GM12878 (cell line): ENCODE measurements around the gene GABRB3.

ENCODE experiments used
- HDGF ChIP-seq: fragments of 450-650 bp; IDR thresholded peaks from 2 replicates; pipeline ENCODE4 v1.6.1; 2016; ENCODE audit warnings: antibody characterized with exemption
- MTA2 ChIP-seq: fragments of 450-650 bp; IDR thresholded peaks from 2 replicates; pipeline ENCODE4 v1.6.1; 2016; ENCODE audit warnings: low read depth, mild to moderate bottlenecking, moderate library complexity
- NFIC ChIP-seq: IDR thresholded peaks from 2 replicates; pipeline ENCODE4 v1.6.1; 2012; ENCODE audit warnings: low read depth, mild to moderate bottlenecking, inconsistent platforms, low read length, moderate library complexity
- SUPT20H ChIP-seq: IDR thresholded peaks from 2 replicates; pipeline ENCODE4 v1.6.1; 2011; ENCODE audit warnings: low read depth, mild to moderate bottlenecking, low read length, moderate library complexity, borderline replicate concordance; ENCODE audit not compliant: control insufficient read depth
- TCF12 ChIP-seq: IDR thresholded peaks from 2 replicates; pipeline ENCODE4 v1.6.1; 2011; ENCODE audit warnings: low read depth, mild to moderate bottlenecking, low read length
- ZZZ3 ChIP-seq: IDR thresholded peaks from 2 replicates; pipeline ENCODE4 v1.6.1; 2011; ENCODE audit warnings: low read depth; ENCODE audit not compliant: control insufficient read depth, insufficient read length
- TF ChIP-seq, protein P1 (sequence below), 3 experiments: IDR thresholded peaks in 2 of 3; conservative IDR thresholded peaks in 1 of 3; 2 replicates each; pipeline ENCODE4 v1.5.1; 2011; ENCODE audit warnings: low read depth in 3 of 3, low read length in 3 of 3, mild to moderate bottlenecking in 3 of 3, control low read depth in 2 of 3, moderate library complexity in 2 of 3, inconsistent platforms in 1 of 3, mixed read lengths in 1 of 3; ENCODE audit not compliant: control insufficient read depth in 2 of 3, insufficient read depth in 1 of 3; ENCODE audit errors: extremely low read depth in 1 of 3

DNA sequence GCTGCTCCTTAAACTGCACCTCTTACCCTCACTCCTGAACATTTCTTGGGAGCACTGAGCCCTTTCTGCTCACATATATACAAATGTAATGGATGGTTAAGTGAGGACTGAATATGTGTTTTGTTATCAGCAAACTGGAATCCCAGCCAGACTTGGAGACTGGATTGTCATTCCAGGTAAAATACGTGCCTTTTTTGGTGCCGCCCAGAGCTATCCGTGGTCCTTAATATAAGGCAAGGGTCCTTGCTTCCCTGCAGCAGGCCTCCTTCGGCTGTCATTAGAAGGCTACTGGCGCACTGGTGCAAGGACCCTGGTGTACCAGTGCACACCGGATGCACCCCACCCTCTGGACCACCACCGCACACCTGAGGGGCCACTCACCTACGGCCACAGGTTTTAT, 1.1 kb upstream of the GABRB3 start:
- TF ChIP-seq, protein P1, sequence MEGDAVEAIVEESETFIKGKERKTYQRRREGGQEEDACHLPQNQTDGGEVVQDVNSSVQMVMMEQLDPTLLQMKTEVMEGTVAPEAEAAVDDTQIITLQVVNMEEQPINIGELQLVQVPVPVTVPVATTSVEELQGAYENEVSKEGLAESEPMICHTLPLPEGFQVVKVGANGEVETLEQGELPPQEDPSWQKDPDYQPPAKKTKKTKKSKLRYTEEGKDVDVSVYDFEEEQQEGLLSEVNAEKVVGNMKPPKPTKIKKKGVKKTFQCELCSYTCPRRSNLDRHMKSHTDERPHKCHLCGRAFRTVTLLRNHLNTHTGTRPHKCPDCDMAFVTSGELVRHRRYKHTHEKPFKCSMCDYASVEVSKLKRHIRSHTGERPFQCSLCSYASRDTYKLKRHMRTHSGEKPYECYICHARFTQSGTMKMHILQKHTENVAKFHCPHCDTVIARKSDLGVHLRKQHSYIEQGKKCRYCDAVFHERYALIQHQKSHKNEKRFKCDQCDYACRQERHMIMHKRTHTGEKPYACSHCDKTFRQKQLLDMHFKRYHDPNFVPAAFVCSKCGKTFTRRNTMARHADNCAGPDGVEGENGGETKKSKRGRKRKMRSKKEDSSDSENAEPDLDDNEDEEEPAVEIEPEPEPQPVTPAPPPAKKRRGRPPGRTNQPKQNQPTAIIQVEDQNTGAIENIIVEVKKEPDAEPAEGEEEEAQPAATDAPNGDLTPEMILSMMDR (IDR thresholded peaks at IDR 0.05 in 2 of 3, conservative IDR thresholded peaks at IDR 0.05 in 1 of 3; ENCODE audit: control insufficient read depth in 2 of 3, extremely low read depth in 1 of 3, insufficient read depth in 1 of 3, low read depth in 3 of 3, low read length in 3 of 3), result no peak
- TF ChIP-seq TCF12 (no peak), ZZZ3 (no peak), NFIC (no peak), MTA2 (no peak), SUPT20H (no peak), HDGF (no peak)
